Right lobe of liver (tissue), 6 donors: ENCODE measurements around the gene DOCK3. TPM values are rescaled to one million over a fixed set of nuclear protein-coding genes. Genes with fewer than 3 reads are reported as not detected.
"Not testable (repeated sequence)": the region's sequence is repeated elsewhere in the genome, so short reads cannot be mapped to it uniquely, and the experiment has no call there.

Experiments
- ATAC-seq, 4 donors: fragments of 200-7000 bp; cut with Tn5 transposase; one replicate each; pipeline ENCODE4 v1.9.1; 2020; ENCODE audit warnings: mild to moderate bottlenecking in 4 of 4, moderate library complexity in 4 of 4
- DNase-seq, 3 donors: peaks; one replicate each; pipeline ENCODE4 v3.0.0-alpha.2; 2020
- H3K27ac ChIP-seq, 3 donors: fragments of 200-600 bp; one replicate each; pipeline ENCODE4 v1.8.0; 2022
- H3K27me3 ChIP-seq, 2 donors: fragments of 200-600 bp; one replicate each; pipeline ENCODE4 v1.8.0; 2022
- H3K36me3 ChIP-seq, 4 donors: fragments of 200-600 bp; sonication (generic) in 1 of 4; one replicate each; pipeline versions ENCODE4 v1.5.1 to v1.8.0; 2017 to 2022; ENCODE audit warnings: control low read depth in 1 of 4
- H3K4me1 ChIP-seq, 4 donors: fragments of 200-600 bp; sonication (generic) in 1 of 4; one replicate each; pipeline versions ENCODE4 v1.5.1 to v1.8.0; 2017 to 2022; ENCODE audit warnings: control low read depth in 1 of 4
- H3K4me3 ChIP-seq, 3 donors: fragments of 200-600 bp; one replicate each; pipeline ENCODE4 v1.8.0; 2022
- H3K9me3 ChIP-seq, 4 donors: fragments of 200-600 bp; sonication (generic) in 1 of 4; one replicate each; pipeline versions ENCODE4 v1.5.1 to v1.8.0; 2017 to 2022; ENCODE audit warnings: control low read depth in 1 of 4
- POLR2A ChIP-seq: fragments of 450-650 bp; IDR thresholded peaks from one replicate; pipeline ENCODE4 v1.6.1; 2017; ENCODE audit warnings: antibody characterized with exemption, mild to moderate bottlenecking
- WGBS: methylation state at CpG from one replicate; pipeline ENCODE4 v1.1.6; 2018; ENCODE audit warnings: low coverage, low lambda C conversion rate; ENCODE audit not compliant: insufficient coverage; ENCODE audit errors: missing lambda C conversion rate; 5-methylcytosine and 5-hydroxymethylcytosine counted together
- intact Hi-C, 2 donors: fragments of 100-400 bp; cut with DNase I; formaldehyde crosslinking; loops; one replicate each; pipeline versions ENCODE4 v1.11.2 to v1.14.1; 2022
- total RNA-seq, 6 experiments: library from RNA; depleted of rRNA in 2 of 6; stranded (reverse); fragments of >200 nt in 2 of 6; fragmentation: NEBNext Ultra II Directional in 3 of 6; extraction: Animal tissue kit (Norgen Biotek cat#: 25700) in 3 of 6; gene quantifications; one replicate each; pipeline versions ENCODE4 v1.1.0 to v1.2.4, GENCODE V29; 2016 to 2023
- TF ChIP-seq, protein P1 (sequence below), 4 donors: fragments of 200-600 bp in 3 of 4; fragments of 450-650 bp in 1 of 4; IDR thresholded peaks; one replicate each; pipeline versions ENCODE4 v1.5.1 to v1.8.0; 2016 to 2022; ENCODE audit warnings: antibody characterized with exemption in 4 of 4, mild to moderate bottlenecking in 2 of 4
- donor health status: DM: no; HTN: yes; CAD: no.
- donor health status: DM: no; HTN: no; CAD: no.
- donor health status: DM: no; HTN: no; CAD: no.
- donor health status: DM: no; HTN: yes; CAD: no.
- donor health status: DM: no; HTN: yes; CAD: no.

DOCK3 gene
- total RNA-seq, 6 experiments from 2014 or later = 0.04 to 0.06 (median 0.06) TPM; not detected in 3

DNA sequence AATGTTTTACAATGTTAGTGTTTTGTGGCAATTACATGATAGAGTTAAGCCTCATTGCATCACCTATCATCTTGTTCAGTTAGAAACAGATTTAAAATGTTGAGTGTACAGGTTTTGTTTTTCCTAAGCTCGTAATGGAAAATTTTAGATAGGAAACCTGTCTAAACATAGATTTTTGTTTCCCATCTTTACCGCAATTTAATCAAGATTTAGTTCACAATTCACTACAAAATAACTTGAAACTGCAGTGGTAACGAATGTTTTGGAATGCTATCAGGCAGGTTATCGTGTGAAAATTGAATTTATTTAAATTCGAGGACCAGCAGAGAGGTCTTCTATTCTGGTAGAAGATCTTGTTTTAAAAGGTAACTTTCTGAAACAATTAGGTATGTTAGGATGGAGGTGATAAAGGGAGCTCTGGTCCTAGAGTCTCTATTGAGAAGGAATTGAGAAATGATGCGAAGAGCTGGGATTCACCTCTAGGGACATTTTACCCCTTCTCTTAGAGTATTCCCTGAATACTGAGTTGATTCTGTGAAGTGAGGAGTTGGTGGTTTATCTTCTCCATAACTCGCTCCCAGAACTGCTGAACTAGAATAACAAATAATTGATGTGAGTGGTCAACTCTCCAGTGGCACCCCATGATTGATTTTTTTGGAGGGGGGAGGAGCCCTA lies 1.4 kb downstream of the DOCK3 start:
- 71% methylated on average over 7 of the region's 7 CpGs for WGBS
- H3K4me3 ChIP-seq = no peak overlapping the region
- H3K36me3 ChIP-seq = no peaks in the 10 kb centered on the region
- no peaks in the 10 kb centered on the region for H3K9me3 ChIP-seq
- peaks cover 3 to 21% of the 10 kb centered on the region in 2 donors for H3K27me3 ChIP-seq
- peaks cover 0 to 7% (median 0%) of the 10 kb centered on the region in 4 donors for H3K4me1 ChIP-seq
- H3K27ac ChIP-seq = no peak overlapping the region
- ATAC-seq (no peak), DNase-seq (no peak)
- intact Hi-C loops = no loop called here
- TF ChIP-seq, protein P1, sequence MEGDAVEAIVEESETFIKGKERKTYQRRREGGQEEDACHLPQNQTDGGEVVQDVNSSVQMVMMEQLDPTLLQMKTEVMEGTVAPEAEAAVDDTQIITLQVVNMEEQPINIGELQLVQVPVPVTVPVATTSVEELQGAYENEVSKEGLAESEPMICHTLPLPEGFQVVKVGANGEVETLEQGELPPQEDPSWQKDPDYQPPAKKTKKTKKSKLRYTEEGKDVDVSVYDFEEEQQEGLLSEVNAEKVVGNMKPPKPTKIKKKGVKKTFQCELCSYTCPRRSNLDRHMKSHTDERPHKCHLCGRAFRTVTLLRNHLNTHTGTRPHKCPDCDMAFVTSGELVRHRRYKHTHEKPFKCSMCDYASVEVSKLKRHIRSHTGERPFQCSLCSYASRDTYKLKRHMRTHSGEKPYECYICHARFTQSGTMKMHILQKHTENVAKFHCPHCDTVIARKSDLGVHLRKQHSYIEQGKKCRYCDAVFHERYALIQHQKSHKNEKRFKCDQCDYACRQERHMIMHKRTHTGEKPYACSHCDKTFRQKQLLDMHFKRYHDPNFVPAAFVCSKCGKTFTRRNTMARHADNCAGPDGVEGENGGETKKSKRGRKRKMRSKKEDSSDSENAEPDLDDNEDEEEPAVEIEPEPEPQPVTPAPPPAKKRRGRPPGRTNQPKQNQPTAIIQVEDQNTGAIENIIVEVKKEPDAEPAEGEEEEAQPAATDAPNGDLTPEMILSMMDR (IDR thresholded peaks at IDR 0.05) = no peak
- no peak for TF ChIP-seq POLR2A

DNA sequence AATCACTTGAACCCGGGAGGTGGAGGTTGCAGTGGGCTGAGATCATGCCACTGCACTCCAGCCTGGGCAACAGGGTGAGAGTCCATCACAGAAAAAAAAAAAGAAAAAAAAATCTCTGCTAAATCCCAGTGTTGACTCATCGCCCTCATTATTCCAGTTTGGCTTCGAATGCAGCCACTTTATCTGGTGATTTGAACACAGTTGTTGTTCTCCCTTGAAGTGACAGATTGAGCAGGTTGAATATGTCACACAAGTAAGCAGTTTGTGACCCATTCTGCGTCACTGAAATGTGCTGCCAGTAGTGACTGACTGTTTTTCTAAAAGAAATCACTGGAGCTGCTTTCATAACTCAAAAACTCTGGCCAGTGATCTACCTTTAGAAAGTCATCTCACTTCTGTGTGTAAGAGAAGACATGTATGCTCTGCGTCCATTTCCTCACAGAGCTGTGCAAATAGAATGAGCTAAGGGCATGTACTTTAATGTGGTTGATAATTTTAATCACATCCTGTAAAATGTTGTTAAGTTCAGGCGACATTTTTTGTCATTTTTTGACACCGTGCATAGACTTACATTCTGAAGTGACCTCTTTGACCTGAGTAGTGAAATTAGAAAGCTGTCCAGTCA lies 12.5 kb downstream of the DOCK3 start:
- Histone ChIP-seq H3K36me3 (no peaks in the 10 kb centered on the region), H3K27me3 (no peaks in the 10 kb centered on the region), H3K4me1 (no peaks in the 10 kb centered on the region), H3K27ac (no peak overlapping the region), H3K4me3 (no peak overlapping the region), H3K9me3 (no peaks in the 10 kb centered on the region)
- ATAC-seq = no peak
- TF ChIP-seq POLR2A = no peak
- TF ChIP-seq, protein P1 (IDR thresholded peaks at IDR 0.05) = no peak
- WGBS = 59% methylated on average over 6 of the region's 7 CpGs
- DNase-seq = no peak
- intact Hi-C loops = no loop called here

DNA sequence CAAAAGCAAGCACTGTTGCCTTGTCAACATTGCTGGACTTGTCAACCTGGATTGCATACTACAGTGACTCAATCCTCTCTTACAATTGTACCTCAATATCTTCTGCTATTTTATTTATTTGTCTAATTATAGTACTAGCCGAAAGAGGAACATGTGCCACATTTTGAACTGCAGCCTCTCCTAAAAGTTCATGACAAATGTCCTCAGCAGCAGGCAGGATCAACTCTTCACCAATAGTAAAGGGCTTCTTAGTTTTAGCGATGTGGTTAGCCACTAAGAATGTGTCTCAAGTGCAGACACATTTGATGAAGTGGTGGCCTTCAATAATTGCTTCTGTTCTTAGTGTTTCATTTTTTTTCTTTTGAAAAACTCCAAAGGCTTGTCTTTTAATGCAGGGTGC lies 13.2 kb downstream of the DOCK3 start:
- Histone ChIP-seq H3K36me3 (no peaks in the 10 kb centered on the region), H3K9me3 (no peaks in the 10 kb centered on the region), H3K4me1 (no peaks in the 10 kb centered on the region), H3K27me3 (no peaks in the 10 kb centered on the region), H3K27ac (no peak overlapping the region), H3K4me3 (no peak overlapping the region)
- no peak for TF ChIP-seq POLR2A
- TF ChIP-seq, protein P1 (IDR thresholded peaks at IDR 0.05) = no peak
- intact Hi-C loops = no loop called here
- DNase-seq (no peak), ATAC-seq (no peak)
- WGBS = 74% methylated on average over 2 of the region's 2 CpGs

DNA sequence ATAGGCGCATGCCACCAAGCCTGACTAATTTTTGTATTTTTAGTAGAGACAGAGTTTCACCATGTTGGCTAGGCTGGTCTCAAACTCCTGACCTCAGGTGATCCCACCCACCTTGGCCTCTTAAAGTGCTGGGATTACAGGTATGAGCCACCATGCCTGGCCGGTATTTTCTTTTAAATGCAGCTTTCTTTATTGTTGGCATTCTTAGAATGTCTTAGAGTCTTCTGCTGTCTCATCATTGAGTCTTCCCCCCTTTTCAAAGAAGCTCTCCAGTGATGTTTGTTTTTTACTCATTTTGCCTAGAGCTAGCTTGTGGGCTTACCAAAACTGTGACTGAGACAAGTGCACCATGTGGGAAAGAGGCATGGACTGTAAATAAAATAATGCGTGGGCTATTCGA lies 13.9 kb downstream of the DOCK3 start:
- H3K4me3 ChIP-seq, H3K4me1 ChIP-seq, H3K27me3 ChIP-seq, H3K9me3 ChIP-seq, H3K36me3 ChIP-seq, DNase-seq, H3K27ac ChIP-seq, intact Hi-C loops, ATAC-seq: not testable (repeated sequence)
- WGBS = 61% methylated on average over 3 of the region's 4 CpGs

DNA sequence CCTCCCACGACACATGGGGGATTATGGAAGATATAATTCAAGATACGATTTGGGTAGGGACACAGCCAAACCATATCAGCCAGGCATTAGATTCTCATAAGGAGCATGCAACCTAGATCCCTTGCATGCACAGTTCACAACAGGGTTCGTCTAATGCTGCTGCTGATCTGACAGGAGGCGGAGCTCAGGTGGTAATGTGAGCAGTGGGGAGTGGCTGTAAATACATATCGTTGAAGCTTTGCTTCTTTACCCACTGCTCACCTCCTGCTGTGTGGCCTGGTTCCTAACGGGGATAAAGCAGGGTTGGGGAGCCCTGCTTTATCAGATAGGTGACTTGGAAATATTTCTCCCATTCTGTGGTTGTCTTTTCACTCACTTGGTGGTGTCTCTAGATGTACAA lies 14.8 kb downstream of the DOCK3 start:
- no peak for ATAC-seq
- Histone ChIP-seq H3K27ac (no peak overlapping the region), H3K4me1 (no peaks in the 10 kb centered on the region), H3K36me3 (no peaks in the 10 kb centered on the region), H3K27me3 (no peaks in the 10 kb centered on the region), H3K9me3 (no peaks in the 10 kb centered on the region), H3K4me3 (no peak overlapping the region)
- no peak for DNase-seq
- no peak for TF ChIP-seq POLR2A
- TF ChIP-seq, protein P1 (IDR thresholded peaks at IDR 0.05) = no peak
- intact Hi-C loops = no loop called here
- 25% methylated on average over 6 of the region's 6 CpGs for WGBS
